Islet of Langerhans (tissue), 1 donor: Measurements from ENCODE around the gene NRP1.

Experiments
- FAIRE-seq: peaks from one replicate; lab custom pipeline; 2011; peaks lifted over from hg19 to GRCh38; lab: Jason Lieb, UNC

Gene NRP1

DNA sequence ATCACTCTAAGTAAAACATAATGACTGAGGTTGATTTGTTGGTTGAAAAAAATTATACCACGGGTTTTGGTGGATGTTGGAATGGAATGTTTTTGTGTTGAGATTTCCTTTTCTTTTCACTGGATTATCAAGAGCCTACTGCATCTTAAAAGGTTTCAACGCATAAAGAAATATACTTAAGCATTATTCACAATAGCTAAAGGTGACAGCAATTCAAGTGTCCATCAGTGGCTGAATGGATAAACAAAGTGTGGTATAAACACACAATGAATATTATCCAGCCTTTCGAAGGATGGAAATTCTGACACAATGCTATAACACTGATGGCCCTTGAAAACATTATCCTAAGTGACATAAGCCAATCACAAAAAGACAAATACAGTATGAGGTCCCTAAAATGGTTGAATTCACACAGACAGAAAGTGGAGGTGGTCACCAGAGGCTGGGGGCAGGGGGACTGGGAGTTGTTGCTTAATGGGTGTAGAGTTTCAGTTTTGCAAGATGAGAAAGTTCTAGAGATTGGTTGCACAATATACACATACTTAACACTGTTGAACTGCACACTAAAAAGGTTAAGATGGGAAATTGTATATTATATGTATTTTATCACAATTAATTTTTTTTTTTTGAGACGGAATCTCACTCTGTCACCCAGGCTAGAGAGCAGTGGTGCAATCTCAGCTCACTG lies 122.3 kb downstream of the NRP1 start:
- FAIRE-seq, result no peak

DNA sequence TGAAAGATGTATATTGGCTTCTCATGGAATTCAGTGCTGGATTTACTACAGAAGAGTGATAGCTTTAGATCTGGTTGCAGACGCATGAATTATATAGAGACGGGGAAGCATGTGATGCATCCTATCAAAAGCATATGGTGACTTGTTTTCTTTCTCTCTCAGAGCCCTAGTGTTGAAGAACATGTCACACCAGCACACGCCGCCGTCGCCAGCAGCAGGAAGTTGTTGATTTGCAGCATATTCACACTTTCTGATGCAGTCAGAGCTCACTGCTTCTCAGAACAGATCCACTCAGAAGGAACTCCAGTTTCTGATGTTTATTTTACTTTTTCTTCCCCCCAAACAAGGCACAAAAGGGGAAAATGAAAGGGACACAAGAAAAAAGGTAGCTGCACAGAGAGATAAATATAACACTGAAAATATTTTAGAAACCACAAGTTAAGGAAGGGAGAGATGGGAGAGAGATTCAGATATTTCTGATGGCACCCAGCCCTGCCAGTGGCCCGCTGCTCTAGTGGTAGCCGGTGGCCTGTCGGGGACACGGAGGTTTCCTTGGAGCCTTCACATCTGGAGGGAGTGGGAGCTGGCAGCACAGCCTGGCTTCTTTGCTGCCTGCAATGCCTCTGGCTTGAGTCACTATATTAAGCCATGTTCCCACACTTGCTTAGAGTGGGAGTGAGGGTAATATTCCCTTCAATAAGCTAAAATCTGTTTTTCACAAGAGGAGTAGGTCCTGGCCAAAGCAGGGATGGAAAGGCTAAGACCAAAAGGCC lies 123.2 kb downstream of the NRP1 start:
- FAIRE-seq, result no peak

DNA sequence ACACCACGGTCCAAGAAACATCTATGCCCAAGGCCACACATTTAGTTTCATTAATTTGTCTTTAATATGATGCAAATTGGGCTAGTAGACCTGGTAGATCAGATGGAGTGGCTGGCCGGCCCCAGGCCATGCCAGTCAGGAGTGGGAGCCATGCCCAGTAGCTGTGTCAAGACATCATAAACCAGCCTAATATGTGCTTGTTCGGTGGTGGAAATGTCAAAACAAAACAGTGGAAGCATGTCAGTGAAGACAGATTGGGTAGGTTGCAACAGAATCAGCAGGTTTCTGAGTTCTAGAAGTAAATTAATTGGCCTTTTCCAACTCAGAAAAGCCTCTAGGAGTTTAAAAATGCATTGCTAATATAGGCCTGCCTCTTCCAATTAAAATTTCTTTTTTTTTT lies 124.7 kb downstream of the NRP1 start:
- FAIRE-seq, result no peak

DNA sequence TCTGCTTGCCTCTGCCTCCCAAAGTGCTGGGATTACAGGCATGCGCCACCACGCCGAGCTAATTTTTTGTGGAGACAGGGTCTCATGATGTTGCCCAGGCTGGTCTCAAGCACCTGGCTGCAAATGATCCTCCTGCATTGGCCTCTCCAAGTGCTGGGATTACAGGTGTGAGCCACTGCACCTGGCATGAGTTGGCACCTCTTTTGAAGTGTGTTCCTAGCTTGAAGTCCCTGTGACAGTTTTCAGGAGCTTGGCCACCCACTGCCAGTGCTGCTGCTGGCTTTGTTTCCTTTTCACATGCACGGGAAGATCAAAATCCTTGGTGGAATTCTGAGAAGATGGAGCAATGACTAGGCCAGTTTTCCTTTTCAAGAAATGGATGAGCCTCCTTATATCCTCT lies 126.3 kb downstream of the NRP1 start:
- FAIRE-seq, result no peak

DNA sequence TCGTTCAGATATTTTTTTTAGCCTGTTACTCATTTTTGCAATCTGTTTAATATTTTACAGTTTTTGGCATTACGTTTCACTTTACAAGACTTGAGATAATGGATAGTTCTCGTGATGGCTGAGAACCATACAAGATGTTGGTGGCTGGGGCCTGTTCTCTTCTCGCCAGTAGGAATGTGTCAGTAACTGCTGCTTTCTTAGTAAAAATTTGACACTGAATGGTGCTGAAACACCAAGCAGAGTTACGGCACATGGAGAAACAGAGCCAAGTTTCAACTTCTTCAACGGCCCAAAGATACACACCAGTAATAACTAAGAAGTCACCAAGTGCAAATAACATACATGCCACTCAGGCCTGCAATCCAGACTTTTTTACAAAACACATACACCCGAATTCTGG lies 130.4 kb downstream of the NRP1 start:
- no peak for FAIRE-seq

DNA sequence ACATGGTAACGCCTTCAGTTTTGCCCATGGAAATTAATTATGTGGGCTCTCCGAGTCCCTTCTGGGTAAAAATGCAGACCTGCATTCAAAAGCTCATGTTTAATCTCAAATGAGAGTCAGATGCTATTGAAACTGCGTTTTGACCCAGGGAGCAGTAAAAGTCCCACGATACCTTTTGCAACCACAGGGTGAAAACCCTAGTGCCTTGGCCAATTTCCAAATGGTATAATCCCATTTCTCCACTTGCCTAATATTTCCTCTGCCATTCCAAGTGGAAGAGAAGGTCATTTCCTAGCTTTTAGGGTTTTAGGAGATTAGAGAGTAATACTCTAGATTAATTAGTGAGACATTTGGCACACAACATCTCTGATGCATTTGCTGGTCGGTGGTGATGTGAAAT lies 132.5 kb downstream of the NRP1 start:
- FAIRE-seq, result no peak

DNA sequence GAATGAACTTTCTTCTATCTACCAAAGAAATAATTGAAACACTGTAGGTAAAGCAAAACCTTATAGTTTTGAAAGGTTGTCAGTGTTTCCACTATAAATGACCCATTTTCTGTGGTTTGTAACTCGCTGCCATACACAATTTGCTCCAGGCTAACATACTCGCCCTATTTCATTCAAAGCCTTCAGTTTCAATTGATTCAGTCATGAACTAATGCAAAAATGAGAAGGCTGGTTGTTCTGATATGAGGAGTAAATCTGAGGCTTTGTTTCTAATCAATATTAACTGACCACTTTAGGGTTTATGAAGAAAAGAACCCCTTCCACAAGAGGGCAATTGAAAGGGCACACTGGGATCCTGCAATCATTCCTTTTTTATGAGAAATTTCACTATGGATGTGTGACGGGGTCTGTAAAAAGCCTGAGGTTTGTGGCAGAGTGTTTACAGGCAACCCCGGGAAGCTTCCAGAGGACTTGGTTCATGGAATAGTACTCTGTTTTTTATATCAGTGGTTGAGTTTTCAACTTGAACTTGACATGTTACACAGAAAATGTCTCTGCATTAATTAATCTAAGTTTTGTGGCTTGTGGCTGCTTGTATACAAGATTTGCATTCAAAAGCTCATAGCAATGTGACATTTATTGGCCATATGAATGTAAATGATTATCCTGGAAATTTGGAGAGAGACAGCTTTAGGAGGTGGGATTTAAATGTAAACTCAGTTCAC lies 133.2 kb downstream of the NRP1 start:
- no peak for FAIRE-seq

DNA sequence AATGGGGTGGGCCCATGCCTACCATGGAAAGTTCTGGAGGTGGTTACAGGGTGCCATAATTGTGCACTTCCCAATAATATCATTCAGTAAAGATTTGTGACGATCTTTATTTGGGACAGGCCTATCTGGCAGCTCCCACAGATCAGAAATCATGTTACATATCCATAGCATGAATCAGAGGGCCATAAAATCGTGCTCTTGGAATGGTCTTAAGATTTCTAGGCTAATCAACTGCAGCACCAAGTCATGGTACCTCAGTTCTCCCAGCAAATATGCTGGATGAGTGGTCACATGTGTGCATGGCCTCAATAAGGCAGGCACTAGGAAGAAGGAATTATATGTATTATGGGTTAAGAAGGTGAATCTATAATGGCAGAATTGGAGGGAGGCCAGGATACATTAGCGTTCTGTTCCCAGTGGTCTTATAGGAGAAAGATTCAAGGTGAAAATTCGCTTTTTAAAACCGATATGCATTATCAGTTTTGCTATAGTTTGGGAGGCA lies 134.7 kb downstream of the NRP1 start:
- no peak for FAIRE-seq

DNA sequence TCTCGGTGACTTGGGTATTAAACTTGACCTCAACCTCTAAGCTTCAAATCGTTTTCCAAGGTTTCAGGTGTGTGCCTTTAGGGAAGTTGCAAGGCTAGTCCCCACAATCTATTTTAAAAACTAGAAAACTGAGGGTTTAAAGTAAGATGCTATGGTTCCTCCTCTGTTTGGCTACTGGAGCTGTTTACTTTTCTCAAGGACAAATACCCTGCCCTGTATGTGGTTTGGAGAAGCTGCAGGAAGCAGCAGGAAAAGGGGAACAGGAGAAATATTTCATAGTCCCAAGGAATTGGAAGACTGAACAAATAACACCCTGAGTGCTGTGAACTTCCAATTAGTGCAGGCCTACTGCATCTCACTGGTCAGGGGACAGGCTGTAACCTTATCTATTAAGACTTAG lies 135.9 kb downstream of the NRP1 start:
- no peak for FAIRE-seq

DNA sequence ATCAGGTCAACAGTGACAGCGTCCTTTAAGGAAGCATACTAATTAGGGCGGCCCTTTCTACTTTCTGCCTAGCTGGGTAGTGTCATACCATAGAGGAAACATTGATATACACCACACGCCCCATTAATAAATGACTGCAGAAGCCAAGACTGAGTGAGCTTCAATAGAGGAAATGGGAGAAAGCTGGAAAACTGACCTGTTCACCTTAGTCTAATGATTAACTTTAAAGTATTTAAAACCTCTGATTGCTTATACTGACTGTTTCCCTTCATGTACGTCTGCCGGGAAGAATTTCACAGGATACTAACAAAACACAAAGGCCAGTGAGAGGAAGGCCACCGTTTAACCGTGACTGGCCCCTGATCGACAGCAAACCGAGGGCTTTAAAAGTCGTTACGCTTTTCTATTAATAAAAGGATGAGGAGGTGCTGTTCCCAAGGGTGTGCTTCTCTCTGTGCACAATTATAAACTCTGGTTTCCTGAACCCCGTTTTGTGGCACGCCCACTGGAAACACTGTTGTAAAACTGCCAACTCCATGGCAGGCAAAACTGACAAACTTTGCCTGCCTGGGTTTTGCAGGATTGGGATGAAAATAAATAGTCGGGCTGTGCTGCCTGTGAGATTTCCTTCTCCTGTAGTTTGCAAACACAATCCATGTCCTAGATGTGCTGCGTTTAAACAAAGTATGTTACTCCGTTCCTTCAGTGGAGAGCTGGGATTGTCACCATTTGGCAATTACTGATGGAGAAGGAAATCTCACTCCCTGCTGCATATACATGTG lies 137.6 kb downstream of the NRP1 start:
- FAIRE-seq, result peak; percentile 98

DNA sequence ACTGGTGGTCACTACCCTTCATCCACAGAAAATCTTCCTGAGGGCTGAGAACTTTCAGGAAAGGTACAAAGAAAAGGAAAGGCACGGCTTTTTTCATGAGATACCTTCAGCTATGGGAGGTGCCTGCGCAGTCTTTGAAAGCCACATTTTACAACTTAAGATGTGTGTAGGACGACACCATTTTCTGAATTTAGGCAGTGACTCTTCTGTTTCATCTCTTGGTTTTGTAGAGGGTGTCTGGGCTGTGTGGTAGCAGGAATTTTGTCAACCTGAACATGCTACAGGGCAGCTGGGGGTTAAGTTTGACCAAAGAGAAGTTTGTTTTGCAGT lies 138.1 kb downstream of the NRP1 start:
- no peak for FAIRE-seq

DNA sequence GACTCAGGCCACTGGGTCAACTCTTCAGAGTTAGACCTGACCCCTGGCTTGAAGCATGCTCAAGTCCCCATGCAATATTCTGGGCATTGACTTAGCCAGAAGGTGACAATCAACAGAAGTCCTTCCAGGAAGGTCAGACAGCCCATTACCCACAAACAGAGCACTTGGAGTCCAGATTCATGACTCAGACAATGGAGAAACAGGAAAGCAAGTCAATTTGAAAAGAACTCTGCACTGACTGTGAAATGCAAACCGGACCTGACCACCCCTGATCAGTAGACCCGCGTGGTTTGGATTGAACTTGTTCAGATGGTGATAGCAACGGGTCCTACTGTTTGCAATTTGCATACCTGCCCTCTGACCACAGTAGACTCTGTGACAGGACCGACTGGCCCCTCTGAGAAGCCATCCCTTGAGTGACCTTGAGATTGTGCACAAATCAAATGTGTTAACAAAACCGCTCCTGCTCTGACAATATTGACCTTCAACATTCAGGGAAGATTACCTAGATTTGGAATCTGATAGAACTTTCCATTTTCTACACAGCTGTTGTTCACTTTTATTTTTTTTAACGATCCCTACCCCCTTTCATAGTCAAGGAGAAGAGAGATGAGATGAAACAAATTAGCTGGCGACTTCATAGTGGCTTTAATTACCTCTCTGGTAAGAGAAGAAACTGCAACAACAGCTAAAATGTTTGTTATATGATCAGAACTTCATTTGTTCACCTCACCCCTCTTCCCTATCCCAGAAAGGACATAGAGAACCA lies 138.7 kb downstream of the NRP1 start:
- FAIRE-seq, result no peak

DNA sequence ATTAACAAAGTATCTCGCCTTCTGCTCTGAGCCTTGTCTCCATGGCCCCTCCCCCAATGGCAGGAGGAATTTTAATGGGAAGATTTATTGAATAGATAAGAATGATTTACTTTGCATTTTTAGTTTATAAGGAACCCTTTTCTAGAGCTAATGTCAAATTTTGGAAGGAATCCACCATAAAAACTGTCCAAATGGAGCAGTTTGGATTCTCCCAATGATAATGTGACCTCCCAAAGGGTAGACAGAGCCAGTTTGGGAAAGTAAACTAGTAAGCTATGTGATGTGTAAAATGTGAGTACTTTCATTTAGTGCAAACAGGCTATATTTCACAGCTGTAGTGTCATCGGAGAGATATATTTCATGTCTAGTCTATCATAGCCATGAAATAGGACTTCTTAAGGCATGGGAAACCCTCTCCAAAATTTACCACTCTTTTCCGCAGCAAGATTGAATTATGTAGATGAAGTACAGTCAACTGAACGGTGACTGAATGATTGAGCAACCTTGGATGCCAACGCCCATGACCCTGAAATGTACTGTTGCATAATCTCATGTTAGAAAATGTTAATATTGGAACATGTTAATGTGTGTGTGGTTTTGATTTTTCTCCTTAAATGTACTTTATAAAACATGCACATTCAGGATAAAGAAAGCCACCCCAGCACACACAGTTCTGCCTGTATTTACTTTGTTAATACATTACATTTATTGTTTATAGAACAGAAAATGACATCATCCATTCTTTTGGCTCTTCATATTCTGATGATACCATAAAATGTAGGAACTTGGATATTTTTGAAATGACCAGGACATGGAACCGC lies 140.6 kb downstream of the NRP1 start:
- FAIRE-seq, result no peak

DNA sequence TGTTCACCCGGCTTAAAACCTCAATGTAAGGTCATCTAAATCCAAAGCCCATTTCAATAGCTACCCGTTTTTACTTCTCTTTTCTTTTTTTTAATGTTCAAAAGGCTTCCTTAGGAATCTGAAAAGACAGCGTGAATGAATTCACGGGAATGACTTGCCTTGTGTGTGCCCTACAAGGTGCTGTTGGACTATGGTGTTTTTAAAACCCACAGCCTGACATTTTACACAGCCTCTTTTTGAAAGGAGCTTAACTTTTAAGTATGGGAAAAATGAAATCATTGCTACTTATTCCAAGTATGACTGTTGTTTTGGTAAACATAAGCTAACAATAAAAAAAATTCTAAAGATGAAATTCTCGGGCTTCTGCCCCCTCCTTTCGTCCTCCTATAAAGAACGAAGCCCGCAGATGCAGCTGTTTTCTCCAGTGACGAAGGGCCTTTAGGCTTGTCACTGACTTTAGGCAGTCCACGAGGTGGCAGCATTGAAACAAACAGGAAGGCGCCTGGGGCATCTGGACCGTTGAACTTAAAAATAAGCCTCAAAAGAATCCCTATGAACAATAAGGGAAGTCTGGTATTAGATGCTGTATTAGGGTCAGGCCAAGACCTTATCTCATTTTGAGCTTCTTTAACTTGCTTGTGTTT lies 141.3 kb downstream of the NRP1 start:
- peak; percentile 58 for FAIRE-seq

DNA sequence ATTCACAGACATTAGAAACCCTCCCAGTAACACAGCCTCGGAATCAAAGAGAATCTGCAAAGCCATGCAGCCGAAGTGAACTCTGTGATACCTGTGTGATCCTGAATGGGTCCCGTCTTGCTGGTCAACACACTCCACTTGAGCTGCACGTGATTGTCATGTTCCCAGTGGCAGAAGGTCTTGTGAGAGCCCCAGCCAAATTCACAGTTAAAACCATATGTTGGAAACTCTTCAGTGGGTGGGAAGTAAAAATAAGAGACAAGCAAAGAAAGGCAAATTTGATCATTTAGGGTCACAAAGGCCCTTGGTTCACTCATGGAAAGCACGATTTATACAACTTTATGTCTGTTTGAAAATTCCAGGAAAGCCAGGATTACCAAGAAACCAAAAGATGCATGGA lies 142.3 kb downstream of the NRP1 start:
- no peak for FAIRE-seq

DNA sequence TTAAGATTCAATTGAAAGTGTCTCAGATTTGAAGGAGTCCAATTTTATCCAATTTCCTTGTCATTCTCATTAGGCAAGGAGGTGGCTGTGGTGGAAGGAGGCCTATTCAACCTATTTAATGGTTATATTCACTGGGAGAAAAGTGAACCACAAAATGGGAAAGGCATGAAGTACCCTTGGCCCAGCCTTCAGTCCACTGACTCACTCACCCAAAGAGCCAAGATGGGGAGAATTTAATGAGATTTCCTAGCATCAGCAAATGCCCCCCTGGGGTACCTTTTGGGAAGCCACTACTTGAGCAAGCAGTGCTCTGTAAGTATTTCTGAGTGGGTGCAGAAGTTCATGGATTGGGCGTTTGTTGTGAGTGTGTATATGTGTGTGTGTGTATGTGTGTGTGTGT lies 144.1 kb downstream of the NRP1 start:
- FAIRE-seq, result no peak

DNA sequence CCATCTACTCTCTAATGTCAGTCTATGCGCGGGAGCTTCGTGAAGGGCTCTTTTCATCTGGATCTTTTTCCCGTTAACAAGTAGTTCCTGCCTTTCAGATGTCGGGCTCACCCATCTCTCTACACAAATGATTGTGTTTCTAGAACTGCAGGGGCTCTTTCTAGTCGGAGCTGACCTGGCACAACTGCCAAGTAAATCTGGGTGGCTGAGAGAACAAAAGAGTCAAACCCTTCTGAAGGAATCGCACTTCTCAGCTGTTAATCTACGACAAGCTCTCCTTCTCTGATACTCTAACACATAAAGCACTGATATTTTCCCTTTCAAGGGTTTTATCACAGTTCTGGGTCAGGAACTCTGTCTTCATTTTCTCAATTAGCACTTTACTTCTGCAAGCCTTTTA lies 144.7 kb downstream of the NRP1 start:
- FAIRE-seq, result no peak

DNA sequence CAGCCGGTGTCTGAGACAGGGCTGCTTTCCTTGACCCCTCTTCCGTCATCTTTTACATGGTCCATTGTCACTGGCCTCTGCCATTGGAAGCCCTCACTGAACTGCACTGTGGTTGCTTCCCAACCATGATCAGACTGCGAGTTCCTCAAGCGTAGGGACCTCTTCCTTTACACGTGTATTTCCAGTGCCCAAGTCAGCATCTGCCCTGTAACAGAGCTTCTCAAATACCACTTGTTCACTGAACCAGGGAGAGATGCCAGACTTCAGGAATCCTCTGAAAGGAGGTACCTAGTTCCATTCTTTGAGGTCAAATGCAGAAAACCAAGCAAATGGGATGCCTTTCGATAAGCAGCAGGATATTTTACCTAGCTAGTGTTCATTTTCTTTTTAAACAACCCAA lies 145.1 kb downstream of the NRP1 start:
- no peak for FAIRE-seq

DNA sequence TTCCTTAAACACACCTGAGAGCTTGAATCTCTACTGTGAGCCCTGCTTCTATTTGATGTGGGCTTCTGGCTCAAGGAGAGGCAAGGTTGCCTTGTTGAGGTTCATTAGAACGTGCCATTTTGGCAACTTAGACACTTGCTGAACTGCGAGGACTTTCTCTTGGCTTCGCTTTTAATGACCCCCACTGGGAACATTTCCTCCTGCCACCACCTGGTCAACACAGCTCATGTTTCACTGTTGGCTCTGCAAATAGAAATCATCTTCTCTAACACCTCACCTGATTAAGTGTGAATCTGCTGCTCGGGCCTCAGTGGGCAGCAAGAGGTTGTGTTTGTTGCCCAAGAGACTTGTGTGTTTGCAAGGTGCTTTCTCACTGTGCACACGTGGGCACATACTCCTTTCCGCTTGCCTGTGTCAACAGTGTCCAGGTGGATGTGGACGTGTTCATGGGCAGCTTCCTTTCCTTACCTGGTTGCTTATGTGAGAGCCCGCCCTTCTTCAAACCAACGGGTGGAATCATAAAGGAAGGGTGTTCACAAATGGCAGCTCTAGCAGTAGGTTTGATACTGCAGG lies 147.0 kb downstream of the NRP1 start:
- no peak for FAIRE-seq

DNA sequence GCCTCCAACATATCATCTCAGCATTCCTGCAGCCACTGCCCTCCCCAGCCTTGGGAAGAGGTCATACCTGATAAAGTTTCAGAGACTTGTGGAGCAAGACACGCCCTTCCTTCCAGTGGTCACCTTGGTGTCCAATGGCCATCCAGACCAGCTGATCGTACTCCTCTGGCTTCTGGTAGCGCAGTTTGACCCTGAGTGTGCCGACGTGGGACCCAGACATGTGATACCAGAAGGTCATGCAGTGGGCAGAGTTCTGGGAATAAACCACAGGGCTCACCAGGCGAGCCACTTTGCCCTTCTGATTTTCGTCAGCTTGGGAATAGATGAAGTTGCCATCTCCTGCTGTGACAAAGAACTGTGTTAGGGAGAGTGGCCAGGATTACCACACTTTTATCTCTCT lies 148.3 kb downstream of the NRP1 start:
- FAIRE-seq, result no peak
